Kasumi-1 (cell line): ENCODE data around the gene SENP1.

Experiments
- DNase-seq, 2 experiments: peaks; one replicate each; lab custom pipeline; 2025; lab: John Stamatoyannopoulos, UW

The SENP1 gene

GRCh38 chr12:48017921-48018617 is 87.8 kb downstream of the SENP1 start:
- no peak for DNase-seq

DNA sequence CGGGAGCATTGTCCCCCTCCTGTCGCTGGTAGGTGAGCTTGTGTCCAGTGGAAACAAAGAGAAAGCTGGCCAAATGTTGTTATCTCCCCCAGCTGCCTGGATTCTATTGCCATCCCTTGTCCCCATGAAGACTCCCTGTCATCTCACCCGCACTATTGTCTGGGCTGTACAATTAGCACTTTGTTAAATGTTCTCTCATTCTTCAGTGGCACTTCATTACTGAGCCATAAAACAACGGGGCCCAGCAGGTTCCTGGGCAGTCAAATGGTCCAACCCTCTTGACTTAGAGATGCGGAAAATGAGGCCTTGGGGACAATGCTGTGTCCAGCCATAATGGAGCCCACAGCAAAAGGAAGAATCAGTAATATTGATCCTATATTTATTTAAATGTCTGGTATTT is 88.4 kb downstream of the SENP1 start:
- no peak for DNase-seq

GRCh38 chr12:48016373-48017020 is 89.4 kb downstream of the SENP1 start:
- DNase-seq, result no peak

DNA sequence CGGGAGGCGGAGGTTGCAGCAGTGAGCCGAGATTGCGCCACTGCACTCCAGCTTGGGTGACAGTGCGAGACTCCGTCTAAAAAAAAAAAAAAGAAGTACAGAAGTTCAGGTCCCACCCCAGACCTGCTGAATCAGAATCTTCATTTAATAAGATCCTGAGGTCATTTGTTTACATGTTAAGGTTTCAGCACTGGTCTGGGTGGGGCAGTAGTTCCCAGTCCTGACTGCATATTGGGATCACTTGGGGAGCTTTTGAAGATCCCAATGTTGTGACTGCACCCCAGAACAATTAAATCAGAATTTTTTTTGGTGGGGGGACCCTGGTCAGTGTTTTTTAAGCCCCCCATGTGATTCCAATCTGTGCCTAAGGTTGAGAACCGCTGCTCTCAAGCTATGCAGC is 89.9 kb downstream of the SENP1 start:
- no peak for DNase-seq

- DNase-seq, result no peak
These were observed 90.8 kb downstream of the SENP1 start for GRCh38 chr12:48015129-48015528.

- no peak for DNase-seq
These were observed 92.6 kb downstream of the SENP1 start for GRCh38 chr12:48013287-48013686.

DNA sequence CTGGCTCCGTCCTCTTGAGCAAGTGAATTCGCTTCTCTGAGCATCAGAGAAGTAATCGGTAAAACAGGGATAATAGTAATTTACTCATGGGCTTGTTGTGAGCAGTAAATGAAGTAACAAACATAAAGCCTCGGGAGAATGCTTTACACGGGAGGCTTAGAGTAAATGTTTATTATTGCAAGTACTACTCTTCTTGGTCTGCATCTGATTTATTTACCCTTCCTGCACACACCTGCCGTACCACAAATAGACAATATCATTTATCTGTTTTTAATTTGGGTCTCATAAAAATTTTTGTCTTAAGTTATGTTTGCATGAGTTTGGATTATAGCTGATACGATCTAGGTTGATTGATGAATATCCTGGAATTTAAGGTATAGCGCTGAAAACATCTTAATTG is 93.8 kb downstream of the SENP1 start:
- DNase-seq, result no peak

DNA sequence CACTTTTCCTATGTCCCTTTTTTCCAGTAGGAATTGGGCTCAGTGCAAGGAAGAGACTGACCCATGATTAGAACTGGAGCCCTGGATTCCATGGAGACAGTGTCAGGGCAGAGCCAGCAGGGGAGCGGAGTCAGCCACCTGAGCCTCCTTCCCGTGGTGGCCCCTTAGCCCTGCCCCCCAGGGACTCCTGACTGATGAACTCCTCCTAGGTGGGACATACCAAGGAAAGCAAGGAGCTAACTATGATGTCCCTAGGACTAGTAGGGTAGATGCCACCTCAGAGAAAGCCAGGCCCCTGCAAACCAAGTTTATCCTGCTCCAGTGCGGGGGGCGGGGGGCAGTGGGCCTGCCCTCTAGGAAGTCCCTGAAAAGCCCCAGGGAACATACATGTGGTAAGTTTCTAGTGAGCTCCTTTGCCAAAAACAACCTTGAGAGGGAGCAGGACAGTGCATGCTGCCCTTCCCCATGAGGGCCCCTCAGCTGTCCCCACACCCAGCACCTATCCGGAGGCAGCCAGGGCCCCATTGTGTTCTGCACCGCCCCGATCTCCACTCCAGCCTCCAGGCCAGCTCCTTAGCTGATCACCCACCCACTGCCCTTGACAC is 95.4 kb downstream of the SENP1 start:
- no peak for DNase-seq

- DNase-seq, result no peak
These were observed 96.4 kb downstream of the SENP1 start for GRCh38 chr12:48009471-48009870.

GRCh38 chr12:48008950-48009349 is 96.9 kb downstream of the SENP1 start:
- DNase-seq, result no peak

DNA sequence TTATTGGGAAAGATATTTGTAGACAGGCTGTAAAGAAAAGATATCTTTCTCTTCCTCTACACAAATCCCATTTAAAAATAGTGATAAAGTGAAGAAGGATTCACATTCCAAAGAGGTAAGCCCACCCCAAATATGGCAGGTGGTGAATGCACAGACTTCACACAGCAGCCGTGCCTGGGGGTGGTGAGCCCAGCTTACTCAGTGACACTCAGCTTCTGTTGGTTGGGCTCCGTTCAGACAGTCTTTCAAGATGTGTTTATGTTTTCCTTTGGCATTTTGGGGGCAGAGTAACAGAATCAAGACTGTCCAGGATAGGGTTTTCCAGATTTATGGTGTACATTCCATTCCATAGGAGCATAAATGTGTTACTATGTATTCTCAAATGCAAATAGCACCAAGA is 97.5 kb downstream of the SENP1 start:
- DNase-seq, result no peak

- no peak for DNase-seq
These were observed 98.7 kb downstream of the SENP1 start for GRCh38 chr12:48007206-48007605.

DNA sequence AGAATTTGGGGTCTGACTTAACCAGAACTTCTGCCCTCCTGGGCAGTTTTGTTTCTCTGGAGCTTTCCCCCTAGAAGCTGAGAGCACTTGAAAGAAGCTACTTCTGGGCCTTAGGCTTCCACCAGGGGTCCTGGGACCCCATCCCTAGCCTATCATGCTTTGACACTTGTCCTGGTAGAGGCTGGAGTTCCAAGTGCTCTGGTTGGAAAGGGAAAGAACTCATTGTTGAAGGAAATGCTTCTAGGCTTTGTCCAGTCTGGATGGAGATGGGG is 100.2 kb downstream of the SENP1 start:
- no peak for DNase-seq

- DNase-seq, result no peak
These were observed 100.7 kb downstream of the SENP1 start for GRCh38 chr12:48005001-48005749.

- peak; percentile 16 to 19 for DNase-seq
These were observed 101.6 kb downstream of the SENP1 start, which contains the start of gene COL2A1 for GRCh38 chr12:48004053-48004941. Gene COL2A1 (minus strand): TSS chr12:48004476. CDS start chr12:48004321, 155 bp downstream.

DNA sequence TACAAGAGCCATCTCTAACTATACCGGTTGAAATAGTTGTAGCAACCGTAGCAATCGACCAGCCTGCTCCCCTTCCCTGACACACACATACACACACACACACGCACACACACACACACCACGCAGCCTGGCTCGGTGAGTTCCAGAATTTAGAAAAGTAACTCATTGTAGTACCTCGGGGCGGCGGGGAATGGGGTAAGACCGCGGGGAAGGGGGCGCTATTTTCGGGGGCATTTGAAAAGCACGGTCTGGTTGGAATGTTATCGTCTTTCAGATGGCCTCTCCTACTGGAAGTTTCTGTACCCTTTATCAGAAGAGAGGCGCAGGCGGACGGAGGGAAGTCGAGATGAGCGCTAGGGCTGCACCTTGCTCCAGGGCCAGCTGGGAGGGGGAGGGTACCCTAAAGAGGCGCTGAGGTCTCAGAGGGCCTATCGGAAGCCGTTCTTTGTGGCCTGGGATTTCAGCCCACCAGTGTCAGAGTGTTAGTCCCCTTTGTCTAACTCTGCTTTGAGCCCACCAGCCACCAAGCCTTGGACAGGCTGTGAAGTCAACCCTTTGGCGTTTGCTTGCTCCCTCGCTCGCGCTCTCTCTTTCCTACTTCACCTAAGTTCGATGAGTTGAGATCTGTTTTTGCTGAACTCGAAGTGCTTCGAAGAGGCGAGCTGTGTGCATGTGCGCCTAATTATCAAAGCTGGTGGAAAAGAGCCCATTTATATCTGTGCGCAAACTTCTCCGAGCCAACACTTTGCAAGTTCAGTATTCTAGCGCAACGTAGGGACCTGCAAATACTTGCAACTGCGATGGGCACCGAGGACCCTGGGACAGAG is 102.4 kb downstream of the SENP1 start:
- DNase-seq, result no peak

DNA sequence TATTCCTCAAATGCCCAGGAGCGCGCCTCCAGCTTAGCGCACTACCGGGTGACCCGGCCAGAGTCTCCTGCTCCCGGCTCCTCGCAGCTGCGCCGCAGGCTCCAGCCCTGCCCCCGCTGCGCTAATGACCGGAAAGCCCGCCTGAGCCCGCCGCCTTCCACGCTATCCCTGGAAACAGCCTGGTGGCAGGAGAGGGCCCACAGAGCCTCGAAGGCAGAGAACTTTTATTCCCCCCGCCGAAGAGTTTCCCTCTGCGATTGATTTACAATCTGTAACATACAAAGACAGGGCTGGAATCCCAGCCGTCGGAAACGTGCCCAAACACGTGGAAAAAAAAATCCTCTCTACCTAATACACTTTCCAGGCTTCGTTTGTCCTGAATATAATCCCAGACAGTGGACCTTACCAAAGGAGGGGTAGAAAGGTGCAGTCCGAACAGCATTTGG is 103.1 kb downstream of the SENP1 start:
- DNase-seq, result no peak

DNA sequence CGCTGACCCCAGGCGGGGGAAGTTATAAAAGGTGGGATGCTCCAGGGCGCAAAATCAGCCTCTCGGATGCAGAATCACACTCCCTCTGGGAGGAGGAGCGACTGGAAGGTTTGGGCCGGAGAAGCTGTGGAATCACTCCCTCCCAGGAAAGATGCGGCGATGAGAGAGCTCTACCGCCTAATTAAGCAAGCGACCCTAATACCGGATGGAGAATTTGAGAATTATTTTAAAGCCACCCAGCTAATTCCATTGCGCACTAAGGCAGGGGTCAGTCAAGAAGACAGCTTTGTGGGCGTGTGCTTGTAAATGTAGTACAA is 103.5 kb downstream of the SENP1 start:
- DNase-seq, result no peak

GRCh38 chr12:48001505-48002413 is 104.1 kb downstream of the SENP1 start:
- peak in 1 of 2 experiments; percentile 18 for DNase-seq
